Spleen (tissue), 7 donors: ENCODE results near the gene CTNNBL1.

Experiments
- CTCF ChIP-seq, 11 experiments: fragments of 200-600 bp in 7 of 11; fragments of 450-650 bp in 4 of 11; sonication (generic) in 4 of 11; IDR thresholded peaks in 8 of 11; conservative IDR thresholded peaks in 3 of 11; 1 replicate in 7 of 11; 2 replicates in 4 of 11; pipeline versions ENCODE4 v1.4.0 to v1.8.0; 2016 to 2021; ENCODE audit warnings: antibody characterized with exemption in 11 of 11, inconsistent platforms in 4 of 11, mild to moderate bottlenecking in 1 of 11
- POLR2AphosphoS5 ChIP-seq, 3 donors: sonication (generic); formaldehyde crosslinking; IDR thresholded peaks; one replicate each; pipeline ENCODE4 v1.5.1; 2017; ENCODE audit warnings: antibody characterized with exemption in 3 of 3
- donor health status: DM: no; HTN: no; CAD: no; lungs with moderate emphysema.
- donor health status: DM: no; HTN: no; CAD: no.
- donor health status: DM: no; HTN: no; CAD: no.

- TF ChIP-seq POLR2AphosphoS5 (IDR thresholded peaks at IDR 0.05) (no peak), CTCF (IDR thresholded peaks at IDR 0.05 in 8 of 11, conservative IDR thresholded peaks at IDR 0.05 in 3 of 11) (no peak)
These were observed 102.9 kb downstream of the CTNNBL1 start for GRCh38 chr20:37796733-37797132.
